HEK293 (cell line): ENCODE results near the gene GMPR2.

Experiments
- AEBP2 ChIP-seq: fragments of 450-650 bp; formaldehyde crosslinking; IDR thresholded peaks from 2 replicates; pipeline ENCODE4 v1.5.1; 2016; ENCODE audit warnings: missing biosample characterization, missing genetic modification characterization, borderline replicate concordance
- FEZF1 ChIP-seq: fragments of 450-650 bp; formaldehyde crosslinking; IDR thresholded peaks from 2 replicates; pipeline ENCODE4 v1.5.1; 2016; ENCODE audit warnings: missing biosample characterization, missing genetic modification characterization
- HIC1 ChIP-seq: fragments of 450-650 bp; formaldehyde crosslinking; IDR thresholded peaks from 2 replicates; pipeline ENCODE4 v1.5.1; 2016; ENCODE audit warnings: missing biosample characterization, missing genetic modification characterization
- HOXD13 ChIP-seq: sonication (generic); formaldehyde crosslinking; IDR thresholded peaks from 2 replicates; pipeline ENCODE4 v1.8.0; 2022; ENCODE audit warnings: missing genetic modification reagents, borderline replicate concordance
- KLF1 ChIP-seq: fragments of 450-650 bp; formaldehyde crosslinking; IDR thresholded peaks from 2 replicates; pipeline ENCODE4 v1.5.1; 2016; ENCODE audit warnings: missing biosample characterization, missing genetic modification characterization
- KLF10 ChIP-seq: fragments of 450-650 bp; IDR thresholded peaks from 2 replicates; pipeline ENCODE4 v1.5.1; 2018; ENCODE audit warnings: missing biosample characterization, mild to moderate bottlenecking, missing genetic modification characterization
- OVOL3 ChIP-seq: fragments of 450-650 bp; formaldehyde crosslinking; IDR thresholded peaks from 2 replicates; pipeline ENCODE4 v1.5.1; 2016; ENCODE audit warnings: missing biosample characterization, missing genetic modification characterization
- PBX3 ChIP-seq: sonication (generic); formaldehyde crosslinking; IDR thresholded peaks from 2 replicates; pipeline ENCODE4 v1.8.1; 2022; ENCODE audit warnings: mild to moderate bottlenecking, moderate library complexity, missing genetic modification reagents
- SETDB1 ChIP-seq: IDR thresholded peaks from one replicate; pipeline ENCODE4 v1.6.1; 2017; ENCODE audit warnings: mild to moderate bottlenecking, low read length, moderate library complexity, mixed read lengths; ENCODE audit not compliant: insufficient read length
- ZBTB1 ChIP-seq: fragments of 450-650 bp; formaldehyde crosslinking; IDR thresholded peaks from 2 replicates; pipeline ENCODE4 v1.5.1; 2016; ENCODE audit warnings: missing biosample characterization, missing genetic modification characterization
- ZBTB11 ChIP-seq: fragments of 450-650 bp; formaldehyde crosslinking; conservative IDR thresholded peaks from 2 replicates; pipeline ENCODE4 v1.5.1; 2016; ENCODE audit warnings: low read depth, missing biosample characterization, missing genetic modification characterization
- ZBTB20 ChIP-seq: fragments of 450-650 bp; formaldehyde crosslinking; IDR thresholded peaks from 2 replicates; pipeline ENCODE4 v1.5.1; 2016; ENCODE audit warnings: missing biosample characterization, missing genetic modification characterization
- ZNF155 ChIP-seq: fragments of 450-650 bp; formaldehyde crosslinking; IDR thresholded peaks from 2 replicates; pipeline ENCODE4 v1.5.1; 2016; ENCODE audit warnings: missing biosample characterization, missing genetic modification characterization
- ZNF169 ChIP-seq: fragments of 450-650 bp; formaldehyde crosslinking; IDR thresholded peaks from 2 replicates; pipeline ENCODE4 v1.5.1; 2016; ENCODE audit warnings: missing biosample characterization, missing genetic modification characterization
- ZNF2 ChIP-seq: fragments of 450-650 bp; formaldehyde crosslinking; IDR thresholded peaks from 2 replicates; pipeline ENCODE4 v1.5.1; 2016; ENCODE audit warnings: missing biosample characterization, missing genetic modification characterization
- ZNF202 ChIP-seq: fragments of 450-650 bp; formaldehyde crosslinking; IDR thresholded peaks from 2 replicates; pipeline ENCODE4 v1.5.1; 2016; ENCODE audit warnings: missing biosample characterization, missing genetic modification characterization, borderline replicate concordance
- ZNF239 ChIP-seq: fragments of 450-650 bp; formaldehyde crosslinking; IDR thresholded peaks from 2 replicates; pipeline ENCODE4 v1.5.1; 2016; ENCODE audit warnings: missing biosample characterization, missing genetic modification characterization
- ZNF24 ChIP-seq: fragments of 450-650 bp; formaldehyde crosslinking; IDR thresholded peaks from 2 replicates; pipeline ENCODE4 v1.5.1; 2016; ENCODE audit warnings: missing biosample characterization, missing genetic modification characterization
- ZNF350 ChIP-seq: fragments of 450-650 bp; formaldehyde crosslinking; IDR thresholded peaks from 2 replicates; pipeline ENCODE4 v1.5.0; 2017; ENCODE audit warnings: missing biosample characterization, mild to moderate bottlenecking, missing genetic modification characterization
- ZNF366 ChIP-seq: fragments of 450-650 bp; formaldehyde crosslinking; conservative IDR thresholded peaks from 2 replicates; pipeline ENCODE4 v1.5.1; 2016; ENCODE audit warnings: missing biosample characterization, missing genetic modification characterization
- ZNF37A ChIP-seq: fragments of 450-650 bp; IDR thresholded peaks from 2 replicates; pipeline ENCODE4 v1.5.1; 2018; ENCODE audit warnings: missing biosample characterization, missing genetic modification characterization
- ZNF426 ChIP-seq: fragments of 450-650 bp; formaldehyde crosslinking; IDR thresholded peaks from 2 replicates; pipeline ENCODE4 v1.5.1; 2017; ENCODE audit warnings: missing biosample characterization, missing genetic modification characterization, mild to moderate bottlenecking, inconsistent platforms, moderate library complexity
- ZNF549 ChIP-seq: fragments of 450-650 bp; IDR thresholded peaks from 2 replicates; pipeline ENCODE4 v1.5.1; 2018; ENCODE audit warnings: missing biosample characterization, missing genetic modification characterization, mild to moderate bottlenecking, inconsistent platforms, moderate library complexity
- ZNF621 ChIP-seq: fragments of 450-650 bp; formaldehyde crosslinking; IDR thresholded peaks from 2 replicates; pipeline ENCODE4 v1.5.1; 2017; ENCODE audit warnings: missing biosample characterization, missing genetic modification characterization
- ZNF645 ChIP-seq: fragments of 450-650 bp; formaldehyde crosslinking; IDR thresholded peaks from 2 replicates; pipeline ENCODE4; 2016; ENCODE audit warnings: missing biosample characterization, missing genetic modification characterization
- ZNF704 ChIP-seq: fragments of 450-650 bp; formaldehyde crosslinking; IDR thresholded peaks from 2 replicates; pipeline ENCODE4 v1.5.1; 2016; ENCODE audit warnings: missing biosample characterization, missing genetic modification characterization
- ZNF776 ChIP-seq: fragments of 450-650 bp; formaldehyde crosslinking; IDR thresholded peaks from 2 replicates; pipeline ENCODE4 v1.5.0; 2017; ENCODE audit warnings: missing biosample characterization, missing genetic modification characterization, borderline replicate concordance
- ZNF830 ChIP-seq: fragments of 450-650 bp; IDR thresholded peaks from 2 replicates; pipeline ENCODE4 v1.5.0; 2018; ENCODE audit warnings: missing biosample characterization, missing genetic modification characterization, low read depth, mild to moderate bottlenecking, moderate library complexity
- ZNF837 ChIP-seq: fragments of 450-650 bp; formaldehyde crosslinking; IDR thresholded peaks from 2 replicates; pipeline ENCODE4 v1.5.1; 2016; ENCODE audit warnings: missing biosample characterization, missing genetic modification characterization

GMPR2 gene

GRCh38 chr14:24212924-24213865 lies 19.5 kb upstream of the GMPR2 start, which contains the start of gene CHMP4A (continued):
- TF ChIP-seq ZBTB11 (tag by site-specific recombination) (peak; percentile 59), HIC1 (tag by site-specific recombination) (no peak), ZNF837 (no peak), HOXD13 (CRISPR knock-in tag) (no peak), ZNF549 (tag by site-specific recombination) (no peak), ZBTB1 (tag by site-specific recombination) (no peak), ZBTB20 (peak; percentile 88; the same call in 1 of the 2 replicates), KLF10 (tag by site-specific recombination) (peak; percentile 54; the same call in 1 of the 2 replicates), ZNF776 (no peak), ZNF37A (tag by site-specific recombination) (no peak), ZNF621 (tag by site-specific recombination) (no peak), ZNF155 (tag by site-specific recombination) (no peak), ZNF704 (tag by site-specific recombination) (no peak), KLF1 (tag by site-specific recombination) (peak; percentile 90), ZNF366 (tag by site-specific recombination) (peak; percentile 62), OVOL3 (peak; percentile 78; the same call in 1 of the 2 replicates), ZNF202 (tag by site-specific recombination) (no peak), ZNF426 (tag by site-specific recombination) (no peak), SETDB1 (no peak), PBX3 (0 out of 2 replicates have a peak, but pooled peaks have one; percentile 45), ZNF24 (tag by site-specific recombination) (peak; percentile 83), FEZF1 (tag by site-specific recombination) (no peak), ZNF2 (peak; percentile 90), ZNF350 (tag by site-specific recombination) (no peak), ZNF830 (tag by site-specific recombination) (no peak), ZNF645 (tag by site-specific recombination) (no peak), AEBP2 (tag by site-specific recombination) (no peak), ZNF239 (tag by site-specific recombination) (no peak), ZNF169 (no peak)
